CD8-positive, alpha-beta memory T cell (primary cell): Measurements from ENCODE around the gene ZNF143. TPM values are rescaled to one million over a fixed set of nuclear protein-coding genes. Genes with fewer than 3 reads are reported as not detected.
A peak's percentile ranks its signal among the peaks of the same experiment; 100 is the strongest.
"Not testable (repeated sequence)": the region's sequence is repeated elsewhere in the genome, so short reads cannot be mapped to it uniquely, and the experiment has no call there.

Experiments used
- CTCF ChIA-PET: fragments of 350-600 bp; sonication (Branson Sonifier 250); formaldehyde crosslinking; loops from one replicate; lab custom pipeline; 2021; ENCODE audit warnings: antibody characterized with exemption; lab: Charles Lee
- POLR2A ChIA-PET: fragments of 350-600 bp; sonication (Branson Sonifier 250); formaldehyde crosslinking; loops from one replicate; lab custom pipeline; 2021; ENCODE audit warnings: antibody characterized with exemption; lab: Charles Lee
- DNase-seq, 5 donors: peaks; one replicate each; pipeline versions ENCODE4 v3.0.0 to v3.0.0-alpha.2; 2020 to 2022; ENCODE audit warnings: mixed read lengths in 1 of 5
- H3K27ac ChIP-seq: one replicate; pipeline ENCODE4 v1.7.0; 2013; ENCODE audit warnings: low read depth, mild to moderate bottlenecking, low read length, moderate library complexity
- H3K27me3 ChIP-seq: 2 replicates; pipeline ENCODE4 v1.7.0; 2013; ENCODE audit warnings: low read length, mild to moderate bottlenecking; ENCODE audit not compliant: insufficient read depth, poor library complexity, severe bottlenecking
- H3K36me3 ChIP-seq: 2 replicates; pipeline ENCODE4 v1.7.0; 2013; ENCODE audit warnings: mild to moderate bottlenecking, low read length, moderate library complexity; ENCODE audit not compliant: insufficient read depth
- H3K4me1 ChIP-seq: 2 replicates; pipeline ENCODE4 v1.7.0; 2013; ENCODE audit warnings: mild to moderate bottlenecking, low read length, moderate library complexity; ENCODE audit not compliant: insufficient read depth
- H3K4me3 ChIP-seq: 2 replicates; pipeline ENCODE4 v1.7.0; 2013; ENCODE audit warnings: mild to moderate bottlenecking, low read length
- H3K9me3 ChIP-seq: 2 replicates; pipeline ENCODE4 v1.7.0; 2013; ENCODE audit warnings: mild to moderate bottlenecking, low read length
- H3K27ac Mint-ChIP-seq, 8 donors: one replicate each; pipeline ENCODE4 v1.8.0; 2020 to 2021; ENCODE audit warnings: mixed read lengths in 8 of 8, mild to moderate bottlenecking in 6 of 8, inconsistent platforms in 3 of 8, moderate library complexity in 3 of 8
- H3K27me3 Mint-ChIP-seq, 2 donors: one replicate each; pipeline ENCODE4 v1.8.0; 2020 to 2021; ENCODE audit warnings: mixed read lengths in 2 of 2, mild to moderate bottlenecking in 1 of 2, moderate library complexity in 1 of 2
- H3K36me3 Mint-ChIP-seq, 3 donors: one replicate each; pipeline ENCODE4 v1.8.0; 2020 to 2021; ENCODE audit warnings: mixed read lengths in 3 of 3, inconsistent platforms in 1 of 3, mild to moderate bottlenecking in 1 of 3
- H3K4me1 Mint-ChIP-seq, 3 donors: one replicate each; pipeline ENCODE4 v1.8.0; 2020 to 2021; ENCODE audit warnings: mixed read lengths in 3 of 3, inconsistent platforms in 1 of 3, mild to moderate bottlenecking in 1 of 3
- H3K4me3 Mint-ChIP-seq, 7 donors: one replicate each; pipeline ENCODE4 v1.8.0; 2020 to 2021; ENCODE audit warnings: mixed read lengths in 7 of 7, mild to moderate bottlenecking in 6 of 7, moderate library complexity in 4 of 7, inconsistent platforms in 2 of 7
- H3K9me3 Mint-ChIP-seq, 5 donors: one replicate each; pipeline ENCODE4 v1.8.0; 2020 to 2022; ENCODE audit warnings: mixed read lengths in 5 of 5, mild to moderate bottlenecking in 3 of 5, moderate library complexity in 2 of 5, inconsistent platforms in 1 of 5
- polyA plus RNA-seq: library from polyadenylated mRNA; unstranded; fragments of 300-500 nt; fragmentation: Illumina TruSeq; gene quantifications from one replicate; pipeline ENCODE4 v1.2.3, GENCODE V29; 2021
- total RNA-seq, 2 experiments: library from RNA; stranded (reverse); gene quantifications; one replicate each; pipeline ENCODE4 v1.2.3, GENCODE V29; 2021

ZNF143 gene
- total and polyA plus RNA-seq, 3 experiments from 2014 or later: 33.0 to 39.8 (median 33.3) TPM

- Mint-ChIP-seq H3K4me1 (no peaks in the 10 kb centered on the region), H3K27me3 (no peaks in the 10 kb centered on the region), H3K9me3 (no peaks in the 10 kb centered on the region), H3K4me3 (no peak overlapping the region), H3K36me3 (peaks cover 0 to 20% (median 6%) of the 10 kb centered on the region in 3 donors), H3K27ac (peak overlapping the region in 1 of 8 donors; percentile 86)
- Histone ChIP-seq H3K9me3 (no peaks in the 10 kb centered on the region), H3K4me1 (no peaks in the 10 kb centered on the region), H3K36me3 (peaks cover 6% of the 10 kb centered on the region), H3K27me3 (no peaks in the 10 kb centered on the region), H3K27ac (no peak overlapping the region), H3K4me3 (no peak overlapping the region)
- DNase-seq: no peak
- POLR2A ChIA-PET: interaction anchor here (1.0 kb wide), 1 partner anchor 45 kb away, joined by 3 read pairs; no protein-coding TSS in a partner anchor
- CTCF ChIA-PET: interaction anchor here (2.8 kb wide), 1 partner anchor 82 kb away, joined by 16 read pairs; no protein-coding TSS in a partner anchor
Observed at GRCh38 chr11:9530901-9531625, 70.3 kb downstream of the ZNF143 start.

- Mint-ChIP-seq H3K9me3 (no peaks in the 10 kb centered on the region), H3K27me3 (no peaks in the 10 kb centered on the region), H3K4me1 (no peaks in the 10 kb centered on the region), H3K4me3 (no peak overlapping the region), H3K27ac (no peak overlapping the region), H3K36me3 (peaks cover 0 to 6% (median 0%) of the 10 kb centered on the region in 3 donors)
- Histone ChIP-seq H3K9me3 (no peaks in the 10 kb centered on the region), H3K4me3 (no peak overlapping the region), H3K27me3 (no peaks in the 10 kb centered on the region), H3K4me1 (no peaks in the 10 kb centered on the region), H3K36me3 (no peaks in the 10 kb centered on the region), H3K27ac (no peak overlapping the region)
- no peak for DNase-seq
- ChIA-PET POLR2A (interaction anchor here (0.8 kb wide), 1 partner anchor 207 kb away, joined by 3 read pairs; no protein-coding TSS in a partner anchor), CTCF (interaction anchor here (1.0 to 3.5 kb wide), 3 partner anchors 80 to 225 kb away, joined by 3 to 95 read pairs (median 34); no protein-coding TSS in a partner anchor)
Observed at GRCh38 chr11:9533058-9533457, 72.2 kb downstream of the ZNF143 start.

- no peak for DNase-seq
- H3K4me3 Mint-ChIP-seq: no peak overlapping the region
- H3K36me3 ChIP-seq: no peaks in the 10 kb centered on the region
- H3K36me3 Mint-ChIP-seq: peaks cover 0 to 2% (median 0%) of the 10 kb centered on the region in 3 donors
- H3K27ac Mint-ChIP-seq: peak overlapping the region in 1 of 8 donors; percentile 47
- H3K27ac ChIP-seq: no peak overlapping the region
- H3K27me3 Mint-ChIP-seq: no peaks in the 10 kb centered on the region
- H3K9me3 ChIP-seq: no peaks in the 10 kb centered on the region
- H3K4me1 ChIP-seq: no peaks in the 10 kb centered on the region
- no peaks in the 10 kb centered on the region for H3K4me1 Mint-ChIP-seq
- ChIA-PET CTCF (interaction anchor here (1.0 to 3.5 kb wide), 13 partner anchors 11 to 574 kb away, joined by 3 to 95 read pairs (median 6); partner anchors contain the start of genes DENND5A and WEE1), POLR2A (interaction anchor here (0.7 to 2.2 kb wide), 4 partner anchors 67 to 206 kb away, joined by 3 to 11 read pairs (median 8); no protein-coding TSS in a partner anchor)
- H3K27me3 ChIP-seq: no peaks in the 10 kb centered on the region
- no peaks in the 10 kb centered on the region for H3K9me3 Mint-ChIP-seq
- H3K4me3 ChIP-seq: no peak overlapping the region
Observed at GRCh38 chr11:9533736-9534473, 73.1 kb downstream of the ZNF143 start.

GRCh38 chr11:9535189-9535781, 74.5 kb downstream of the ZNF143 start:
- H3K36me3 Mint-ChIP-seq: no peaks in the 10 kb centered on the region

GRCh38 chr11:9538548-9538947, 77.7 kb downstream of the ZNF143 start:
- H3K27ac Mint-ChIP-seq: no peak overlapping the region
- DNase-seq: no peak
- Histone ChIP-seq H3K4me1 (no peaks in the 10 kb centered on the region), H3K36me3 (no peaks in the 10 kb centered on the region), H3K9me3 (no peaks in the 10 kb centered on the region), H3K27ac (no peak overlapping the region), H3K27me3 (no peaks in the 10 kb centered on the region), H3K4me3 (no peak overlapping the region)
- H3K9me3 Mint-ChIP-seq: no peaks in the 10 kb centered on the region
- ChIA-PET CTCF (interaction anchor here (1.1 to 2.4 kb wide), 5 partner anchors 9 to 510 kb away, joined by 3 to 12 read pairs (median 3); no protein-coding TSS in a partner anchor), POLR2A (interaction anchor here (0.6 kb wide), 1 partner anchor 17 kb away, joined by 4 read pairs; no protein-coding TSS in a partner anchor)
- H3K27me3 Mint-ChIP-seq: no peaks in the 10 kb centered on the region
- peaks cover 0 to 1% (median 0%) of the 10 kb centered on the region in 3 donors for H3K36me3 Mint-ChIP-seq
- H3K4me1 Mint-ChIP-seq: no peaks in the 10 kb centered on the region
- H3K4me3 Mint-ChIP-seq: no peak overlapping the region

More at GRCh38 chr11:9535189-9535781, 74.5 kb downstream of the ZNF143 start:
- H3K4me3 Mint-ChIP-seq: no peak overlapping the region
- no peaks in the 10 kb centered on the region for H3K9me3 Mint-ChIP-seq
- no peak overlapping the region for H3K27ac Mint-ChIP-seq
- H3K36me3 ChIP-seq: no peaks in the 10 kb centered on the region
- H3K4me1 Mint-ChIP-seq: no peaks in the 10 kb centered on the region
- H3K9me3 ChIP-seq: no peaks in the 10 kb centered on the region
- peak; percentile 58 to 83 (median 68) for DNase-seq
- no peaks in the 10 kb centered on the region for H3K4me1 ChIP-seq
- H3K27ac ChIP-seq: no peak overlapping the region
- CTCF ChIA-PET: interaction anchor here (0.6 to 3.5 kb wide), 35 partner anchors 9 to 775 kb away, joined by 3 to 95 read pairs (median 4); partner anchors contain the start of genes DENND5A and WEE1
- POLR2A ChIA-PET: interaction anchor here (0.9 to 2.2 kb wide), 4 partner anchors 38 to 78 kb away, joined by 3 to 11 read pairs (median 8); partner anchors contain the start of genes WEE1 and ZNF143
- H3K27me3 ChIP-seq: no peaks in the 10 kb centered on the region
- no peaks in the 10 kb centered on the region for H3K27me3 Mint-ChIP-seq
- H3K4me3 ChIP-seq: no peak overlapping the region

GRCh38 chr11:9549216-9549615, 88.4 kb downstream of the ZNF143 start:
- H3K4me3 Mint-ChIP-seq, H3K27me3 Mint-ChIP-seq, H3K27ac Mint-ChIP-seq, H3K4me1 ChIP-seq, H3K9me3 ChIP-seq, H3K9me3 Mint-ChIP-seq, H3K36me3 ChIP-seq, POLR2A ChIA-PET, H3K4me1 Mint-ChIP-seq, H3K4me3 ChIP-seq, DNase-seq, H3K27me3 ChIP-seq, H3K27ac ChIP-seq: not testable (repeated sequence)
- H3K36me3 Mint-ChIP-seq: peaks cover 2 to 15% (median 8%) of the 10 kb centered on the region in 3 donors
- CTCF ChIA-PET: interaction anchor here (2.9 kb wide), 1 partner anchor 14 kb away, joined by 9 read pairs; no protein-coding TSS in a partner anchor

GRCh38 chr11:9550191-9550628, 89.4 kb downstream of the ZNF143 start:
- no peak for DNase-seq
- peaks cover 2 to 8% (median 4%) of the 10 kb centered on the region in 3 donors for H3K36me3 Mint-ChIP-seq
- Histone ChIP-seq H3K9me3 (no peaks in the 10 kb centered on the region), H3K36me3 (peaks cover 3% of the 10 kb centered on the region), H3K27ac (peak overlapping the region; percentile 54), H3K27me3 (no peaks in the 10 kb centered on the region), H3K4me1 (no peaks in the 10 kb centered on the region), H3K4me3 (no peak overlapping the region)
- ChIA-PET POLR2A (no interaction called here), CTCF (interaction anchor here (2.9 kb wide), 1 partner anchor 15 kb away, joined by 9 read pairs; no protein-coding TSS in a partner anchor)
- H3K27me3 Mint-ChIP-seq: no peaks in the 10 kb centered on the region
- no peak overlapping the region for H3K4me3 Mint-ChIP-seq
- no peak overlapping the region for H3K27ac Mint-ChIP-seq
- no peaks in the 10 kb centered on the region for H3K4me1 Mint-ChIP-seq
- H3K9me3 Mint-ChIP-seq: no peaks in the 10 kb centered on the region
